ENCODE measurements around the gene FRMD1. TPM values are rescaled to one million over a fixed set of nuclear protein-coding genes. Genes with fewer than 3 reads are reported as not detected.
A peak's percentile ranks its signal among the peaks of the same experiment; 100 is the strongest.

The FRMD1 gene
- total RNA-seq, 6 experiments from 2014 or later: 0.07 to 0.23 (median 0.12) TPM; not detected in 1

- no peak for ATAC-seq
These were observed 33.8 kb downstream of the FRMD1 start for GRCh38 chr6:168045141-168045691.

GRCh38 chr6:168044521-168045130, 34.4 kb downstream of the FRMD1 start:
- H3K4me1 ChIP-seq: no peaks in the 10 kb centered on the region
- 85% methylated on average over 6 of the region's 28 CpGs for WGBS (ENCODE audit: insufficient coverage, low coverage, low lambda C conversion rate, missing lambda C conversion rate)
- H3K27ac ChIP-seq: no peak overlapping the region
- H3K9me3 ChIP-seq: peaks cover 0 to 3% (median 0%) of the 10 kb centered on the region in 4 donors
- H3K27me3 ChIP-seq: no peaks in the 10 kb centered on the region
- no peak overlapping the region for H3K4me3 ChIP-seq
- TF ChIP-seq CTCF (IDR thresholded peaks at IDR 0.05): no peak
- TF ChIP-seq POLR2A (IDR thresholded peaks at IDR 0.05): no peak
- H3K36me3 ChIP-seq: no peaks in the 10 kb centered on the region
- DNase-seq (no peak), ATAC-seq (no peak)
- intact Hi-C loops (cut with DNase I): no loop called here

More at GRCh38 chr6:168045141-168045691, 33.8 kb downstream of the FRMD1 start:
- intact Hi-C loops (cut with DNase I): no loop called here
- Histone ChIP-seq H3K27ac (no peak overlapping the region), H3K9me3 (no peaks in the 10 kb centered on the region), H3K4me1 (no peaks in the 10 kb centered on the region), H3K27me3 (no peaks in the 10 kb centered on the region), H3K4me3 (no peak overlapping the region), H3K36me3 (no peaks in the 10 kb centered on the region)
- TF ChIP-seq POLR2A (IDR thresholded peaks at IDR 0.05) (no peak), CTCF (IDR thresholded peaks at IDR 0.05) (no peak)
- peak in 1 of 3 donors; percentile 43 for DNase-seq
- 87% methylated on average over 10 of the region's 19 CpGs for WGBS (ENCODE audit: insufficient coverage, low coverage, low lambda C conversion rate, missing lambda C conversion rate)

GRCh38 chr6:168043848-168044415, 35.1 kb downstream of the FRMD1 start:
- intact Hi-C loops (cut with DNase I): no loop called here
- no peak for TF ChIP-seq POLR2A (IDR thresholded peaks at IDR 0.05)
- no peak for TF ChIP-seq CTCF (IDR thresholded peaks at IDR 0.05)
- no peak overlapping the region for H3K27ac ChIP-seq
- 72% methylated on average over 9 of the region's 21 CpGs for WGBS (ENCODE audit: insufficient coverage, low coverage, low lambda C conversion rate, missing lambda C conversion rate)
- no peaks in the 10 kb centered on the region for H3K27me3 ChIP-seq
- no peaks in the 10 kb centered on the region for H3K36me3 ChIP-seq
- DNase-seq: no peak
- H3K4me1 ChIP-seq: no peaks in the 10 kb centered on the region
- peaks cover 0 to 9% (median 0%) of the 10 kb centered on the region in 4 donors for H3K9me3 ChIP-seq
- no peak for ATAC-seq
- H3K4me3 ChIP-seq: no peak overlapping the region

- Histone ChIP-seq H3K9me3 (peaks cover 0 to 9% (median 0%) of the 10 kb centered on the region in 4 donors), H3K27me3 (no peaks in the 10 kb centered on the region), H3K4me3 (no peak overlapping the region), H3K36me3 (no peaks in the 10 kb centered on the region), H3K27ac (no peak overlapping the region), H3K4me1 (no peaks in the 10 kb centered on the region)
- peak in 2 of 3 donors; percentile 3 to 24 for DNase-seq
- intact Hi-C loops (cut with DNase I): no loop called here
- 96% methylated on average over 8 of the region's 17 CpGs for WGBS (ENCODE audit: insufficient coverage, low coverage, low lambda C conversion rate, missing lambda C conversion rate)
- no peak for TF ChIP-seq CTCF (IDR thresholded peaks at IDR 0.05)
- no peak for TF ChIP-seq POLR2A (IDR thresholded peaks at IDR 0.05)
- ATAC-seq: peak in 1 of 4 donors; percentile 7
These were observed 35.7 kb downstream of the FRMD1 start for GRCh38 chr6:168043193-168043847.

All from right lobe of liver (tissue), 6 donors.